ENCODE results near the gene MIGA2.

GRCh38 chr9:129068990-129069861 is 32.8 kb downstream of the MIGA2 start:
- TF ChIP-seq SIN3A (IDR thresholded peaks at IDR 0.05; ENCODE audit: low read depth) (no peak), EZH2 (IDR thresholded peaks at IDR 0.05) (no peak), POLR2AphosphoS5 (IDR thresholded peaks at IDR 0.05; ENCODE audit: low read depth, low read length) (no peak), RAD21 (IDR thresholded peaks at IDR 0.05; ENCODE audit: low read depth) (no peak)
- TF ChIP-seq, protein P1, sequence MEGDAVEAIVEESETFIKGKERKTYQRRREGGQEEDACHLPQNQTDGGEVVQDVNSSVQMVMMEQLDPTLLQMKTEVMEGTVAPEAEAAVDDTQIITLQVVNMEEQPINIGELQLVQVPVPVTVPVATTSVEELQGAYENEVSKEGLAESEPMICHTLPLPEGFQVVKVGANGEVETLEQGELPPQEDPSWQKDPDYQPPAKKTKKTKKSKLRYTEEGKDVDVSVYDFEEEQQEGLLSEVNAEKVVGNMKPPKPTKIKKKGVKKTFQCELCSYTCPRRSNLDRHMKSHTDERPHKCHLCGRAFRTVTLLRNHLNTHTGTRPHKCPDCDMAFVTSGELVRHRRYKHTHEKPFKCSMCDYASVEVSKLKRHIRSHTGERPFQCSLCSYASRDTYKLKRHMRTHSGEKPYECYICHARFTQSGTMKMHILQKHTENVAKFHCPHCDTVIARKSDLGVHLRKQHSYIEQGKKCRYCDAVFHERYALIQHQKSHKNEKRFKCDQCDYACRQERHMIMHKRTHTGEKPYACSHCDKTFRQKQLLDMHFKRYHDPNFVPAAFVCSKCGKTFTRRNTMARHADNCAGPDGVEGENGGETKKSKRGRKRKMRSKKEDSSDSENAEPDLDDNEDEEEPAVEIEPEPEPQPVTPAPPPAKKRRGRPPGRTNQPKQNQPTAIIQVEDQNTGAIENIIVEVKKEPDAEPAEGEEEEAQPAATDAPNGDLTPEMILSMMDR (IDR thresholded peaks at IDR 0.05 in 2 of 3, conservative IDR thresholded peaks at IDR 0.05 in 1 of 3; ENCODE audit: borderline replicate concordance in 1 of 3, insufficient read depth in 1 of 3, low read depth in 2 of 3, low read length in 2 of 3), result no peak
